ENCODE data around the gene GMDS.

DNA sequence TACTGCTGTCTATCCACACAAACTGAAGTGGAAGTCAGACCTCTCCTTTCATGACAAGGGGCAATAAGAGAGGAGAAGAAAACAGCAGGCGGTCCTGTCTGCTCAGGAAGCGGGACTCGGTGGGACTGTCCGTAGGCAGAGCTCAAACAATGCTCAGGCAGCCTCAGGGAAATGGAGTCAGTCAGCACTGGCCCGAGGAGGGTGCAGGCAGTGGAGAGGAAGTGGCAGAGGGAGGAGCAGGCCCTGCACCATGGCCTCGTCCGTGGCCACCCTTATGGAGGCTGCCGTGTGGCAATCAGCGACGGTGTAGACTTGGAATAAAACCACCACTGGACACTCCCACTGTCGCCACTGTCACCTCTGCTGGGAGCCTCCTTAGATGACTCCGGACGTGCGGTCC, 616.1 kb downstream of the GMDS start:
- TF ChIP-seq, protein P1, sequence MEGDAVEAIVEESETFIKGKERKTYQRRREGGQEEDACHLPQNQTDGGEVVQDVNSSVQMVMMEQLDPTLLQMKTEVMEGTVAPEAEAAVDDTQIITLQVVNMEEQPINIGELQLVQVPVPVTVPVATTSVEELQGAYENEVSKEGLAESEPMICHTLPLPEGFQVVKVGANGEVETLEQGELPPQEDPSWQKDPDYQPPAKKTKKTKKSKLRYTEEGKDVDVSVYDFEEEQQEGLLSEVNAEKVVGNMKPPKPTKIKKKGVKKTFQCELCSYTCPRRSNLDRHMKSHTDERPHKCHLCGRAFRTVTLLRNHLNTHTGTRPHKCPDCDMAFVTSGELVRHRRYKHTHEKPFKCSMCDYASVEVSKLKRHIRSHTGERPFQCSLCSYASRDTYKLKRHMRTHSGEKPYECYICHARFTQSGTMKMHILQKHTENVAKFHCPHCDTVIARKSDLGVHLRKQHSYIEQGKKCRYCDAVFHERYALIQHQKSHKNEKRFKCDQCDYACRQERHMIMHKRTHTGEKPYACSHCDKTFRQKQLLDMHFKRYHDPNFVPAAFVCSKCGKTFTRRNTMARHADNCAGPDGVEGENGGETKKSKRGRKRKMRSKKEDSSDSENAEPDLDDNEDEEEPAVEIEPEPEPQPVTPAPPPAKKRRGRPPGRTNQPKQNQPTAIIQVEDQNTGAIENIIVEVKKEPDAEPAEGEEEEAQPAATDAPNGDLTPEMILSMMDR (IDR thresholded peaks at IDR 0.05): no peak
- TF ChIP-seq POLR2A (IDR thresholded peaks at IDR 0.05): no peak

Data from heart left ventricle (tissue), 13 donors.